DMS 273 (cell line): ENCODE measurements around the gene TAS2R10.
"Not testable (repeated sequence)": the region's sequence is repeated elsewhere in the genome, so short reads cannot be mapped to it uniquely, and the experiment has no call there.

ENCODE experiments used
- DNase-seq: peaks from one replicate; lab custom pipeline; 2025; ENCODE audit not compliant: unreplicated experiment; lab: John Stamatoyannopoulos, UW

Gene TAS2R10

GRCh38 chr12:10826258-10826657 is at the start of gene TAS2R10:
TAS2R10 (minus strand) TSS chr12:10826358; CDS start chr12:10826269, 89 bp downstream.
- no peak for DNase-seq

- DNase-seq = no peak
Measured at GRCh38 chr12:10873378-10873777, 47.2 kb upstream of the TAS2R10 start.

- DNase-seq = no peak
Measured at GRCh38 chr12:10867381-10867780, 41.2 kb upstream of the TAS2R10 start.

- no peak for DNase-seq
Measured at GRCh38 chr12:10863512-10864218, 37.5 kb upstream of the TAS2R10 start.

- no peak for DNase-seq
Measured at GRCh38 chr12:10861366-10861765, 35.2 kb upstream of the TAS2R10 start.

GRCh38 chr12:10855807-10856206 is 29.6 kb upstream of the TAS2R10 start:
- DNase-seq = no peak

- no peak for DNase-seq
Measured at GRCh38 chr12:10853776-10854175, 27.6 kb upstream of the TAS2R10 start.

- no peak for DNase-seq
Measured at GRCh38 chr12:10851243-10851858, 25.2 kb upstream of the TAS2R10 start.

- no peak for DNase-seq
Measured at GRCh38 chr12:10849425-10849878, 23.3 kb upstream of the TAS2R10 start, which contains the start of gene PRR4. PRR4 (minus strand) TSS chr12:10849475; CDS start chr12:10849437, 38 bp downstream.

GRCh38 chr12:10847744-10848143 is 21.6 kb upstream of the TAS2R10 start:
- DNase-seq = no peak

GRCh38 chr12:10842862-10843261 is 16.7 kb upstream of the TAS2R10 start:
- no peak for DNase-seq

GRCh38 chr12:10838461-10838860 is 12.3 kb upstream of the TAS2R10 start:
- DNase-seq = no peak

- no peak for DNase-seq
Measured at GRCh38 chr12:10829994-10830393, 3.8 kb upstream of the TAS2R10 start.

- no peak for DNase-seq
Measured at GRCh38 chr12:10824957-10825356, 1.2 kb downstream of the TAS2R10 start.

- no peak for DNase-seq
Measured at GRCh38 chr12:10811883-10812536, 14.1 kb downstream of the TAS2R10 start.

GRCh38 chr12:10810068-10810467 is 16.1 kb downstream of the TAS2R10 start, which contains the start of gene TAS2R9:
TAS2R9 (minus strand) TSS chr12:10810168; CDS start chr12:10810075, 93 bp downstream.
- no peak for DNase-seq

GRCh38 chr12:10807186-10807585 is 19.0 kb downstream of the TAS2R10 start, which contains the start of gene TAS2R8:
TAS2R8 (minus strand) TSS chr12:10807286; CDS start chr12:10806980, 306 bp downstream.
- DNase-seq = no peak

GRCh38 chr12:10802587-10802986 is 23.6 kb downstream of the TAS2R10 start, which contains the start of gene TAS2R7:
TAS2R7 (minus strand) TSS chr12:10802627; CDS start chr12:10802570, 57 bp downstream.
- no peak for DNase-seq

GRCh38 chr12:10801741-10802140 is 24.4 kb downstream of the TAS2R10 start:
- no peak for DNase-seq

- DNase-seq = no peak
Measured at GRCh38 chr12:10794222-10794621, 31.9 kb downstream of the TAS2R10 start.

- not testable (repeated sequence) for DNase-seq
Measured at GRCh38 chr12:10791769-10792168, 34.4 kb downstream of the TAS2R10 start.

GRCh38 chr12:10783252-10783651 is 42.9 kb downstream of the TAS2R10 start:
- DNase-seq = no peak
